Osteocyte (in vitro differentiated cells): ENCODE results near the gene ABCC9. TPM values are rescaled to one million over a fixed set of nuclear protein-coding genes. Genes with fewer than 3 reads are reported as not detected.

Experiments used
- DNase-seq: peaks from one replicate; pipeline ENCODE4 v3.0.0; 2021; ENCODE audit warnings: mixed read lengths; ENCODE audit not compliant: unreplicated experiment; ENCODE audit errors: extremely low spot score
- H3K27ac Mint-ChIP-seq: one replicate; pipeline ENCODE4 v1.8.0; 2021; ENCODE audit warnings: mild to moderate bottlenecking, mixed read lengths; ENCODE audit not compliant: unreplicated experiment
- H3K27me3 Mint-ChIP-seq: one replicate; pipeline ENCODE4 v1.8.0; 2021; ENCODE audit warnings: mixed read lengths; ENCODE audit not compliant: unreplicated experiment
- H3K36me3 Mint-ChIP-seq: one replicate; pipeline ENCODE4 v1.8.0; 2021; ENCODE audit warnings: mixed read lengths; ENCODE audit not compliant: unreplicated experiment
- H3K4me1 Mint-ChIP-seq: one replicate; pipeline ENCODE4 v1.8.0; 2021; ENCODE audit warnings: mixed read lengths; ENCODE audit not compliant: unreplicated experiment
- H3K4me3 Mint-ChIP-seq: one replicate; pipeline ENCODE4 v1.8.0; 2021; ENCODE audit warnings: mild to moderate bottlenecking, moderate library complexity, mixed read lengths; ENCODE audit not compliant: unreplicated experiment
- H3K9me3 Mint-ChIP-seq: one replicate; pipeline ENCODE4 v1.8.0; 2021; ENCODE audit warnings: mixed read lengths; ENCODE audit not compliant: unreplicated experiment
- total RNA-seq: library from RNA; stranded (reverse); gene quantifications from 2 replicates; pipeline ENCODE4 v1.2.1, GENCODE V29; 2021
- TF ChIP-seq, protein P1 (sequence below): fragments of 200-600 bp; sonication (generic); IDR thresholded peaks from 2 replicates; pipeline ENCODE4 v1.5.0; 2021; ENCODE audit warnings: antibody characterized with exemption, mild to moderate bottlenecking, moderate library complexity

The ABCC9 gene
- total RNA-seq, 1 donor from 2014 or later = 0.46 TPM

GRCh38 chr12:21826618-21826910 is 114.7 kb downstream of the ABCC9 start:
- H3K36me3 Mint-ChIP-seq = no peaks in the 10 kb centered on the region
- DNase-seq = no peak
- H3K4me1 Mint-ChIP-seq = no peaks in the 10 kb centered on the region
- no peaks in the 10 kb centered on the region for H3K9me3 Mint-ChIP-seq
- H3K27me3 Mint-ChIP-seq = peaks cover 7% of the 10 kb centered on the region
- no peak overlapping the region for H3K27ac Mint-ChIP-seq
- H3K4me3 Mint-ChIP-seq = no peak overlapping the region
- TF ChIP-seq, protein P1, sequence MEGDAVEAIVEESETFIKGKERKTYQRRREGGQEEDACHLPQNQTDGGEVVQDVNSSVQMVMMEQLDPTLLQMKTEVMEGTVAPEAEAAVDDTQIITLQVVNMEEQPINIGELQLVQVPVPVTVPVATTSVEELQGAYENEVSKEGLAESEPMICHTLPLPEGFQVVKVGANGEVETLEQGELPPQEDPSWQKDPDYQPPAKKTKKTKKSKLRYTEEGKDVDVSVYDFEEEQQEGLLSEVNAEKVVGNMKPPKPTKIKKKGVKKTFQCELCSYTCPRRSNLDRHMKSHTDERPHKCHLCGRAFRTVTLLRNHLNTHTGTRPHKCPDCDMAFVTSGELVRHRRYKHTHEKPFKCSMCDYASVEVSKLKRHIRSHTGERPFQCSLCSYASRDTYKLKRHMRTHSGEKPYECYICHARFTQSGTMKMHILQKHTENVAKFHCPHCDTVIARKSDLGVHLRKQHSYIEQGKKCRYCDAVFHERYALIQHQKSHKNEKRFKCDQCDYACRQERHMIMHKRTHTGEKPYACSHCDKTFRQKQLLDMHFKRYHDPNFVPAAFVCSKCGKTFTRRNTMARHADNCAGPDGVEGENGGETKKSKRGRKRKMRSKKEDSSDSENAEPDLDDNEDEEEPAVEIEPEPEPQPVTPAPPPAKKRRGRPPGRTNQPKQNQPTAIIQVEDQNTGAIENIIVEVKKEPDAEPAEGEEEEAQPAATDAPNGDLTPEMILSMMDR = no peak

- H3K4me1 Mint-ChIP-seq = no peaks in the 10 kb centered on the region
- no peak overlapping the region for H3K4me3 Mint-ChIP-seq
Measured at GRCh38 chr12:21825886-21826617, 115.2 kb downstream of the ABCC9 start.

DNA sequence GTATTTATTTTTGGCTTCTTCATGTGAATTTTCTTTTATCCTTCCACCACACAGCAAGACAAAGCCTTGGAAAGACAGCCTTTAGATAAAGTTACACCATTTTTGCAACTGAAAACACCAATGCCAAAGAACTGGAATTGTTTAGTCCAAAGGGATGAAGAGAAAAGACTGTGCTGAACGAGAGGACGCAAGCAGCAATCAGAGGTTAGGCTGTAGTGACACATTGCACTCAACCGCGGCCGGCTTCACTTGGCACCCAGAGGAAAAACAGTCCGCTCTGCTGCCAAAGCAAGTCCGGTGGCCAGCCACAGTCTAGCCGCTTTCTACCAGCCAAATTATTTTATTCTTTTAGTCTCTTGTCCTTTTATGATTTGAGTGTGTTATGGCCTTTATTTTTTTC is 117.6 kb downstream of the ABCC9 start:
- Mint-ChIP-seq H3K9me3 (no peaks in the 10 kb centered on the region), H3K36me3 (no peaks in the 10 kb centered on the region), H3K27me3 (peaks cover 7% of the 10 kb centered on the region), H3K4me3 (no peak overlapping the region), H3K27ac (no peak overlapping the region), H3K4me1 (peaks cover 9% of the 10 kb centered on the region)
- DNase-seq = no peak
- TF ChIP-seq, protein P1 = no peak

More at GRCh38 chr12:21825886-21826617, 115.2 kb downstream of the ABCC9 start:
- H3K36me3 Mint-ChIP-seq = no peaks in the 10 kb centered on the region
- H3K9me3 Mint-ChIP-seq = no peaks in the 10 kb centered on the region
- no peak overlapping the region for H3K27ac Mint-ChIP-seq
- TF ChIP-seq, protein P1 = no peak
- H3K27me3 Mint-ChIP-seq = peaks cover 7% of the 10 kb centered on the region
- no peak for DNase-seq

DNA sequence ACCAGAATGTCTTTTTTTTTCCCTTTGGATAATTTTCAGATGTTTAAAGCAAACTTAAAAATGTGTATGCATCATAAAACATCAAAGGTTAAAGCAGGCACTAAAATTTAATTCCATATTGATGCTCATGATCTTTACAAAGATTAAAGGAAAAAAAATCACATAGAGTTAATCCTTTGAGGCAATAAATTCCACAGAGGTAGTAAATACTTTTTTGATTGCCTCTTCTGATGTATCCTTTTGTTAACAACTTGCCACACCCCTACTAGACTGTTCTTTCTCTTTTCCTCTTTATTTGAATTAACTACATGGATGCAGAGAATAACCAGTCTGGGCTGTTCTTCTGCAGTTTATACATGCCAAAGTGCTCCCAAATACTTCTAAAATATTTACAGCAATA is 121.5 kb downstream of the ABCC9 start:
- H3K27ac Mint-ChIP-seq = no peak overlapping the region
- no peak overlapping the region for H3K4me3 Mint-ChIP-seq
- H3K9me3 Mint-ChIP-seq = no peaks in the 10 kb centered on the region
- TF ChIP-seq, protein P1 = no peak
- no peaks in the 10 kb centered on the region for H3K36me3 Mint-ChIP-seq
- H3K4me1 Mint-ChIP-seq = peaks cover 16% of the 10 kb centered on the region
- no peak for DNase-seq
- peaks cover 5% of the 10 kb centered on the region for H3K27me3 Mint-ChIP-seq

GRCh38 chr12:21819236-21819635 is 122.0 kb downstream of the ABCC9 start:
- DNase-seq = no peak
- Mint-ChIP-seq H3K27ac (no peak overlapping the region), H3K4me1 (peaks cover 16% of the 10 kb centered on the region), H3K4me3 (no peak overlapping the region), H3K27me3 (peaks cover 4% of the 10 kb centered on the region), H3K36me3 (no peaks in the 10 kb centered on the region), H3K9me3 (no peaks in the 10 kb centered on the region)
- TF ChIP-seq, protein P1 = no peak
